Thyroid gland (tissue), 4 donors: Measurements from ENCODE around the gene NAA20.

Experiments used
- POLR2A ChIP-seq, 2 donors: fragments of 450-650 bp; IDR thresholded peaks; one replicate each; pipeline ENCODE4 v1.6.1; 2017; ENCODE audit warnings: antibody characterized with exemption in 2 of 2, mild to moderate bottlenecking in 2 of 2, moderate library complexity in 1 of 2
- TF ChIP-seq, protein P1 (sequence below), 6 experiments: fragments of 200-600 bp in 3 of 6; fragments of 450-650 bp in 3 of 6; sonication (generic) in 3 of 6; IDR thresholded peaks; one replicate each; pipeline ENCODE4 v1.5.1; 2016 to 2019; ENCODE audit warnings: antibody characterized with exemption in 6 of 6, mild to moderate bottlenecking in 2 of 6, inconsistent platforms in 1 of 6, moderate library complexity in 1 of 6

DNA sequence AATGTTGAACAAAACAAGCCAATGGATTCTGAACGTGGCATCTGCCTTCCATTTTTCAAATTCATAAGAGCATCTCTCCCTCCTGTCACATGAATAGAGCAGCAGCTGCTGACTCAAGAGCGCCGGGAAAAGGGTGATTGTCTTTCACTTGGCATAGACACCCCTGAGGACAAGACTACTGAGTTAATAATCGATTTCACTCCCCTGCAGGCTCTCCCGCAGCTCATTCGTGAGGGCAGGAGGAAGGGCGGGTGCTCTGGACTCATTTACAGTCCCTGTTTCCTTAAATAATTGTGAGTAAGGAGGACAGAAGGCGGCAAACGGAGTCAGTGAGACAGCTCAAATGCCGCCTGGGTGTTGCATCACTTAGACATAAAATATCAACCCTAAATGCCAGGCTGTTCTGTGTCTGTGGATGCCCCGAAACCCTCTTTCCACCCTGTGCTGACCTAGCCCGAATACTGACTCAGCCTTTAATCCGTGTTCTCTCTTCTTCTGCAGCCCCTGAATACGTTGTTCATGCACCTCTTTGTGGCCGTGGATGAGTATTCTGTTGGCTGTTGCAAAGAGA lies 56.7 kb downstream of the NAA20 start:
- TF ChIP-seq, protein P1, sequence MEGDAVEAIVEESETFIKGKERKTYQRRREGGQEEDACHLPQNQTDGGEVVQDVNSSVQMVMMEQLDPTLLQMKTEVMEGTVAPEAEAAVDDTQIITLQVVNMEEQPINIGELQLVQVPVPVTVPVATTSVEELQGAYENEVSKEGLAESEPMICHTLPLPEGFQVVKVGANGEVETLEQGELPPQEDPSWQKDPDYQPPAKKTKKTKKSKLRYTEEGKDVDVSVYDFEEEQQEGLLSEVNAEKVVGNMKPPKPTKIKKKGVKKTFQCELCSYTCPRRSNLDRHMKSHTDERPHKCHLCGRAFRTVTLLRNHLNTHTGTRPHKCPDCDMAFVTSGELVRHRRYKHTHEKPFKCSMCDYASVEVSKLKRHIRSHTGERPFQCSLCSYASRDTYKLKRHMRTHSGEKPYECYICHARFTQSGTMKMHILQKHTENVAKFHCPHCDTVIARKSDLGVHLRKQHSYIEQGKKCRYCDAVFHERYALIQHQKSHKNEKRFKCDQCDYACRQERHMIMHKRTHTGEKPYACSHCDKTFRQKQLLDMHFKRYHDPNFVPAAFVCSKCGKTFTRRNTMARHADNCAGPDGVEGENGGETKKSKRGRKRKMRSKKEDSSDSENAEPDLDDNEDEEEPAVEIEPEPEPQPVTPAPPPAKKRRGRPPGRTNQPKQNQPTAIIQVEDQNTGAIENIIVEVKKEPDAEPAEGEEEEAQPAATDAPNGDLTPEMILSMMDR (IDR thresholded peaks at IDR 0.05): no peak
- TF ChIP-seq POLR2A (IDR thresholded peaks at IDR 0.05): no peak
